ENCODE results near the gene FAM78A.

GRCh38 chr9:131217331-131218031 lies 58.8 kb downstream of the FAM78A start:
- no peak for TF ChIP-seq CTCF (conservative IDR thresholded peaks at IDR 0.05)
- TF ChIP-seq ZFX (IDR thresholded peaks at IDR 0.05) = no peak
